ENCODE measurements around the gene GPANK1. TPM values are rescaled to one million over a fixed set of nuclear protein-coding genes. Genes with fewer than 3 reads are reported as not detected.
A peak's percentile ranks its signal among the peaks of the same experiment; 100 is the strongest.

The GPANK1 gene
- total and polyA plus RNA-seq, 2 of the 13 experiments (the other 11 are each of a cell fraction or from before 2014, with no cell fraction given): 15.4 to 22.8 TPM

DNA sequence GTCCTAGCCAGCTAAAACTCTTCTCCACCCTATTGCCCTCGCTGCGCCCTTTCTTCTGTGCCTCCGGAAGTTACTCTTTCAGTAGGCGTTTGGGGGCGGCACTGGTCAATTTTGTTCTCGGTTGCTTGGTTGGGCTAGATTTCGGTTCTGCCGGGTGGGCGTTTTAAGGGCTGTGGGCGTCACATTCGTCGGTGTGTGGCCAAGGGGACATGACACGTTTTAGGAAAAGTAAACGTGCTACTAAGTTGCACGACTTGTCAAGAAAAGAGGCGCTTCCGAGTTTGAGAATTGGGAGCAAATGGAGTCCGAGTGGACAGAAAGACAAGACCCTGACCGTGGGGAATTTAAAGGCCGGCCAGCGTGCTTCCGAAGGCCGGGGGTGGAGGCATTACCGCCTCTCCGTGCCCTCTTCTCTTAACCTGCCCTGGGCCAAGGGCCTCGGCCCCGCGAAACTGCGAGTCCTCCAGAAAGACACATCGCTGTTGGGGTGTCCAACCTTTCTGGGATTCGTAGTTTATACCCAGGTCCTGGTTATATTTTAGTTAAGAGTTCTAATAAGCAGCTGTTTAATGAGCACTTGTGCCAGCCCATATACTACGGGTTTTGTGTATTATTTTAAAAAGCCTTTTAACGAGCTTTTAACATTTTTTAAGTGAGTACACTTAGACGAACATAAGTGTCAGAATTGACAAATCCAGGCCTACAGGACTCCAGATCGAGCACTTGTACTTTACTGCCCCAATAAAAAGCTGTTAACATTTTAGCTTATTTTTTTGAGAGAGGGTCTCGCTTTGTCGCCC is 11.7 kb downstream of the GPANK1 start (continued):
- TF ChIP-seq SRSF4 (IDR thresholded peaks at IDR 0.05; ENCODE audit: low read depth, low read length, poor library complexity, severe bottlenecking) (no peak), ZNF143 (CRISPR knock-in tag; IDR thresholded peaks at IDR 0.05) (no peak), CCDC6 (CRISPR knock-in tag; IDR thresholded peaks at IDR 0.05) (no peak), KDM2A (CRISPR knock-in tag; IDR thresholded peaks at IDR 0.05; ENCODE audit: borderline replicate concordance, low read depth) (no peak), ZNF777 (CRISPR knock-in tag; IDR thresholded peaks at IDR 0.05) (no peak), MAFG (CRISPR knock-in tag; IDR thresholded peaks at IDR 0.05) (no peak), NFKBIZ (CRISPR knock-in tag; IDR thresholded peaks at IDR 0.05) (no peak; the same call in 1 of the 2 replicates), ZFP90 (CRISPR knock-in tag; IDR thresholded peaks at IDR 0.05; ENCODE audit: borderline replicate concordance) (no peak), NFIB (CRISPR knock-in tag; IDR thresholded peaks at IDR 0.05; ENCODE audit: borderline replicate concordance) (no peak), ZNF263 (CRISPR knock-in tag; IDR thresholded peaks at IDR 0.05) (0 out of 2 replicates have a peak, but pooled peaks have one; percentile 6), FOXA1 (IDR thresholded peaks at IDR 0.05) (no peak), FOXA1 (CRISPR knock-in tag; IDR thresholded peaks at IDR 0.05) (peak; percentile 51), GTF2F1 (IDR thresholded peaks at IDR 0.05; ENCODE audit: low read length) (no peak), BRD4 (CRISPR knock-in tag; IDR thresholded peaks at IDR 0.05) (0 out of 2 replicates have a peak, but pooled peaks have one; percentile 22), HIVEP1 (CRISPR knock-in tag; IDR thresholded peaks at IDR 0.05) (no peak), CCAR2 (optimal IDR thresholded peaks at IDR 0.05; ENCODE audit: low read depth, low read length) (no peak), MAFF (IDR thresholded peaks at IDR 0.05; ENCODE audit: low read depth, low read length) (peak; percentile 26; the same call in 1 of the 2 replicates), ZNF567 (CRISPR knock-in tag; IDR thresholded peaks at IDR 0.05; ENCODE audit: borderline replicate concordance) (no peak), ZNF33B (CRISPR knock-in tag; IDR thresholded peaks at IDR 0.05) (no peak)
- TF ChIP-seq, protein P1, sequence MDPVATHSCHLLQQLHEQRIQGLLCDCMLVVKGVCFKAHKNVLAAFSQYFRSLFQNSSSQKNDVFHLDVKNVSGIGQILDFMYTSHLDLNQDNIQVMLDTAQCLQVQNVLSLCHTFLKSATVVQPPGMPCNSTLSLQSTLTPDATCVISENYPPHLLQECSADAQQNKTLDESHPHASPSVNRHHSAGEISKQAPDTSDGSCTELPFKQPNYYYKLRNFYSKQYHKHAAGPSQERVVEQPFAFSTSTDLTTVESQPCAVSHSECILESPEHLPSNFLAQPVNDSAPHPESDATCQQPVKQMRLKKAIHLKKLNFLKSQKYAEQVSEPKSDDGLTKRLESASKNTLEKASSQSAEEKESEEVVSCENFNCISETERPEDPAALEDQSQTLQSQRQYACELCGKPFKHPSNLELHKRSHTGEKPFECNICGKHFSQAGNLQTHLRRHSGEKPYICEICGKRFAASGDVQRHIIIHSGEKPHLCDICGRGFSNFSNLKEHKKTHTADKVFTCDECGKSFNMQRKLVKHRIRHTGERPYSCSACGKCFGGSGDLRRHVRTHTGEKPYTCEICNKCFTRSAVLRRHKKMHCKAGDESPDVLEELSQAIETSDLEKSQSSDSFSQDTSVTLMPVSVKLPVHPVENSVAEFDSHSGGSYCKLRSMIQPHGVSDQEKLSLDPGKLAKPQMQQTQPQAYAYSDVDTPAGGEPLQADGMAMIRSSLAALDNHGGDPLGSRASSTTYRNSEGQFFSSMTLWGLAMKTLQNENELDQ (CRISPR knock-in tag; IDR thresholded peaks at IDR 0.05; ENCODE audit: borderline replicate concordance): no peak
- TF ChIP-seq, protein P2, sequence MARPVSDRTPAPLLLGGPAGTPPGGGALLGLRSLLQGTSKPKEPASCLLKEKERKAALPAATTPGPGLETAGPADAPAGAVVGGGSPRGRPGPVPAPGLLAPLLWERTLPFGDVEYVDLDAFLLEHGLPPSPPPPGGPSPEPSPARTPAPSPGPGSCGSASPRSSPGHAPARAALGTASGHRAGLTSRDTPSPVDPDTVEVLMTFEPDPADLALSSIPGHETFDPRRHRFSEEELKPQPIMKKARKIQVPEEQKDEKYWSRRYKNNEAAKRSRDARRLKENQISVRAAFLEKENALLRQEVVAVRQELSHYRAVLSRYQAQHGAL (CRISPR knock-in tag; IDR thresholded peaks at IDR 0.05; ENCODE audit: not compliant biosample characterization): no peak
- TF ChIP-seq, protein P3, sequence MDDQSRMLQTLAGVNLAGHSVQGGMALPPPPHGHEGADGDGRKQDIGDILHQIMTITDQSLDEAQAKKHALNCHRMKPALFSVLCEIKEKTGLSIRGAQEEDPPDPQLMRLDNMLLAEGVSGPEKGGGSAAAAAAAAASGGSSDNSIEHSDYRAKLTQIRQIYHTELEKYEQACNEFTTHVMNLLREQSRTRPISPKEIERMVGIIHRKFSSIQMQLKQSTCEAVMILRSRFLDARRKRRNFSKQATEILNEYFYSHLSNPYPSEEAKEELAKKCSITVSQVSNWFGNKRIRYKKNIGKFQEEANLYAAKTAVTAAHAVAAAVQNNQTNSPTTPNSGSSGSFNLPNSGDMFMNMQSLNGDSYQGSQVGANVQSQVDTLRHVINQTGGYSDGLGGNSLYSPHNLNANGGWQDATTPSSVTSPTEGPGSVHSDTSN (CRISPR knock-in tag; IDR thresholded peaks at IDR 0.05; ENCODE audit: borderline replicate concordance): 0 out of 2 replicates have a peak, but pooled peaks have one; percentile 20
- TF ChIP-seq, protein P4, sequence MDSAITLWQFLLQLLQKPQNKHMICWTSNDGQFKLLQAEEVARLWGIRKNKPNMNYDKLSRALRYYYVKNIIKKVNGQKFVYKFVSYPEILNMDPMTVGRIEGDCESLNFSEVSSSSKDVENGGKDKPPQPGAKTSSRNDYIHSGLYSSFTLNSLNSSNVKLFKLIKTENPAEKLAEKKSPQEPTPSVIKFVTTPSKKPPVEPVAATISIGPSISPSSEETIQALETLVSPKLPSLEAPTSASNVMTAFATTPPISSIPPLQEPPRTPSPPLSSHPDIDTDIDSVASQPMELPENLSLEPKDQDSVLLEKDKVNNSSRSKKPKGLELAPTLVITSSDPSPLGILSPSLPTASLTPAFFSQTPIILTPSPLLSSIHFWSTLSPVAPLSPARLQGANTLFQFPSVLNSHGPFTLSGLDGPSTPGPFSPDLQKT (CRISPR knock-in tag; IDR thresholded peaks at IDR 0.05; ENCODE audit: borderline replicate concordance): no peak

Measured in HepG2 (cell line).